ENCODE measurements around the gene TNN.

TNN gene

DNA sequence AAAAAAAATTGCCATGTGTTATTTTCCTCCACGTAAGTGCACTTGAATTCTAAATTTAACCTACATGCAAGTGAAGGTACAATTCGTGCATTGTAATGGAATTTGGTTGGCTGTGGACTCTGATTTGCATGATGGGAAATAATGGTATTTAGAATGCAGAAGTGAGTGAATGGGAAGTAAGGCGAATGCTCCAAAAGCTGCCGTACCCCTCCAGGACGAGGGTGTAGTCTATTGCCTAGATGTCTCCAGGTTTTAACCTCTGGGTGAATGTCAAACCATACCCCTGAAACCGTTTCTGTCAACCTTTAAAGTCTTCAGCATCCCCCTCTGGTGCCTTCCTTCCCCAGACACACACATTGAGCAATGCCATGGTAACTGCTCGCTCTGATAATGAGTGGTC lies 80.4 kb downstream of the TNN start:
- no peak for DNase-seq

DNA sequence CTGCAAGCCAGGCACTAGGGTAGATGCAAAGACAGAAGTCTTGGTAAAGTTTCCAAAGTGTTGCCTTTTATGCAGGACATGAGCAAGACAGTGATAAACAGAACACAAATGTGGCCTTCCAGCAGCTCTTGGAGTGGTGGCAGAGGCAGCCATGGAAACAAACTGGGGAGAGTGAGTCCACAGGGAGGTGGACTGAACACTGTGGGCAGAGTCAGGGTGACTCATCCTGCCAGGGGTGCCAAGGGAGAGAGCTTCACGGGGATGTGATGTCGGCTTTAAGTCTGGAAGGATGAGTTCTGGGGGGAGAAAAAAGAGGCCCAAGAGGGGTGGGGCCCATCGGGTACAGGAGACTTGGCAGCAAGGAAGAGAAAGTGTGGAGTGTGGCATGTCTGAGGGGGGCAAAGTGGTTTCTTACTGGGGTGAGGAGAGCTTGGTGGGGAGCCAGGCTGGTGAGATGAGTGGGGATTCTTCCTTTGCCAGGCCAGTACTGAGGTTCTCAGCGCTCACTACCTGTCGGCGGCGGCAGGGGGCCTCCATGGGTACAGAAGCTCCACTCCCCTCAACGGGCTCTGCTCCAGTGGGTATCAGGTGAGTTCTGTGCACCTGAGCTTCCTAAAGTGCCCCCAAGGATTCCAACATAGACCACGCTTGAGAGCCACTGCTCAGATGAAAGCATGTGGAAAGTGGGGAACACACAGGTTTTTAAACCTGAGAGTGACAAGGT lies 83.1 kb downstream of the TNN start:
- no peak for DNase-seq

DNA sequence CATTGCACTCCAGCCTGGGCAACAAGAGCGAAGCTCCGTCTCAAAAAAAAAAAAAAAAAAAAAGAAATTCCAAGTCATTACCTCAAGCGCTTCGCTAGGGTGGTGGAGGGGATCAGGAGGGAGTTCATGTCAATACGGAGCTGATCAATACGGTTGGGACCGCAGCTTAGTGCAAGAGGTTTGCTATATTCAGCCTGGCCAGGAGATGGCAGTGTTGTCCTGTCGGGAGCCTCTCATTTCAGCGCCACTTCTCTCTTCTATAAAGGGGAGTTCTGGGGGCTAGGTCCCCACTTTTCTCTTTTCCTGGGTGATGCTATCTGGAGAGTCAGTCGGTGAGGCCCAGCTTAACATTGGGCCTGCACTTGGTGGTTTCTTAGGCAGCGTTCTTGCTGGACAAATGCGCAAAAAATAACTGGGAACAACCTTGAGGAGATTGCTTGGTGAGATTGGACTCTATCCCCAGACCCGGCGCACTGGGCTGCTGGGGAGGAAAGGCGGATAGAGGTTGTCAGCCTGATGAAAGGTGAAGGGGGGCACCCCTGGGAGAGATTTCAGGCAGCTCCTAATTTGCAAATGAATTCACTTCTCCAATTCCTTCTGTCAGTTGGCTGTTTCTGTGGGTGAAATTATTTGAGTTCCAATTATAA lies 84.5 kb downstream of the TNN start:
- DNase-seq = peak; percentile 68

DNA sequence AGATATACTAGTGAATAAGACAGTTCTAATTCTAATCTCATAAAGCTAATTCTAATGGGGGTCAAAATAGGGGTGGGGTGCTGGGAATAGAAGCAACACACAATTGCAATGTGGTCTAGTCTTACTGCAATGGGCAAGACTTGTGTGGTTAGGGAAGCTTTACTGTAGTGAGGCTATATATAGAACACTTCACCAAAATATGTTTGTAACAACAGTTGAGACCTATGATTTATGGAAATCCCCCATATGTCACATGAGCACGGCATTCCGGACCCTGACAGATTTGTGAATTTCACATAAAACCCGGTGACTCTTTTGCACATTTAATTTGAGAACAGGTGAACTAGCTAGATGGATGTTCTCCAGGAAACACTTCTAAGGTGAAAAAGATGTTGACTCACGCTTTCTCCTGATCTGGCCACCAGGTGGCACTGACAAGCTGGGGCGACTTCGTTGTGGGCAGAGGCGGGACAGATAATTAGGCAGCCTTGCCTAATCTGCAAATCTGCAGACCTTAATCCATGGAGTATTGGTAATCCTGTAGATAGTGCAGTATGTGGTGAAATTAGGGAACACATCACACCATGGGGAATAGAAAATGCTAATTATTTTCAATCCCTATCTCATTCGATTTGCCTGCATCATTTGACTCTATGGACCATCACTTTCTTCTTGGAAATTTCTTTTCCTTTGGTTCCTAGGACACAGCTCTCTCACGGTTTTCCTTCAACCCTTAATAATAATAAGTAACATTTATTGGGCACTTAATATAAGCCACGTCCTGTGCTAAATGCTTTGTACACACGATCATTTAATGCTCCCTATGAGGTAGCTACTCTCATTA lies 87.2 kb downstream of the TNN start:
- peak; percentile 78 for DNase-seq

DNA sequence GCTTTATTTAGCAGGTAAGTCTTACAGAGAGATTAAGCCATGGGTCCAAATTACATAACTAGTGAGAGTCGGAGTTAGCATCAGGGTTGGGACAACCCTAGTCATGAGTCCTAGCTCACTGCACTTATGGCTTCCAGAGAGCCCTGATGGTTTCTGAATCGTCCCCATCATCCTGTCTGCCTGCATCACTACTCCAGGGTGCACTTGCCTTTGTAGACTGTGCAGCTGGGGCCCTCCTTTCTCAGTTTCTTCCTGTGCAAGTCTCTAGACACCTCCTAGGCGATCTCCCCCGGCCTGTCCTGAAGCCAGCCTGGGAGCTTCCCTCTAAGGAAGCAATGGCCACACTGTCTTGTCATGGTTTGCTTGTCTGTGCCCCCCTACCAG lies 87.8 kb downstream of the TNN start:
- no peak for DNase-seq

DNA sequence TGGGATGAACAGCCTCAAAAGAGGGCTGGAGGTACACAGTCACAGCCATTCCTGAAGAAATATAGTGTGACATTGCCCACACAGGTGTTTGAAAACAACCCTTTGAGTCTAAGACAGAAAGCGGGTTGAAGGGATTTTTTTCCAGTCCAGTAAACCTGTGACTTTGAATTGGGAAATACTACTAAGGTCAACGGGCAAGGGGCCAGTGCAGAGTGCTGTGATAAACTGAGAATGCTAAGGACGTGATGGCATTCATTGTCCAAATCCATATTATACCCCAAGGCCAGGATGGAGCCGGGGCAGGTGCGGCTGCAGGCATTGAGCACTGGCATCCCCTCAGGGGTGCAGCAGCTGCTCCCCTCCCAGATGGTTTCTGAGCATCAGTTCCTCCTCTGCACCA lies 88.3 kb downstream of the TNN start:
- DNase-seq = no peak

DNA sequence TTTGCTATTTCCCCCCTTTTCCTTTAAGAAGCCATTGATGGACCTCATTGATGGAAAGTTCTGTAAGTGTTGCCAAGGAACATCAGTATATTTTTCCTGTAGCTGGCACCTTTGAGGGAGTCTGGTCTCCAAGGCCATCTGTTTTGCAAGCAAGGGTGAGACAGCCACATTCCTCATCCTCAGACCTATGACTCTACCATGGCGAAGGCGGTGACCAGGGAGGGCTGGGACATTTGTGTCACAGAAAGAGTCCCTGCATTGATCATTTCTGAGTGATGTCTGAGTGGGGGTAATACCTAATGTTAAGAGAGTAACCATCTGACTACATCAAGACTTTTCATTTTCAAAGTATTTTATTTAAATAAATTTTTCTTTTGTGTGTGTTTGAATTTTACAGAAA lies 89.6 kb downstream of the TNN start:
- no peak for DNase-seq

DNA sequence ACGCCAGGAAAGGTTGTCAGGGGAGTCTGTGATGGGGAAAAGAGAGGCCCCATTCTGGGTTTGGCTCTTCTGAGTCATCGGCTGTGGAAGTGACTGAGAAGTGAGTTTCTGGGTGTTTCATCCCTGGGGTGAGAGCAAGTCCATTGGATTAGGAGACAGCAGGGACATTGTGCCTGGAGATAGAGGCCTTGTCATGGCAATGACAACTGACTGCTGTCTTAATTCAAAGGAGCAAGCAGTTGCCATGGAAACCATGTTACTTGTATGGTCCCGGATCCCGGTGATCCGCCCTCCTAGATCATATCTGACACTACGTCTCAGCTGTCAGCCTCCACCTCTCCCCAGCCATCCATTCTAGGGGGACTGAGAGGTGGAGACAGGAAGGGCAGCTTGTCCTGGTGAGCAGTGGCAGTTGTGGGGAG lies 90.5 kb downstream of the TNN start:
- no peak for DNase-seq

DNA sequence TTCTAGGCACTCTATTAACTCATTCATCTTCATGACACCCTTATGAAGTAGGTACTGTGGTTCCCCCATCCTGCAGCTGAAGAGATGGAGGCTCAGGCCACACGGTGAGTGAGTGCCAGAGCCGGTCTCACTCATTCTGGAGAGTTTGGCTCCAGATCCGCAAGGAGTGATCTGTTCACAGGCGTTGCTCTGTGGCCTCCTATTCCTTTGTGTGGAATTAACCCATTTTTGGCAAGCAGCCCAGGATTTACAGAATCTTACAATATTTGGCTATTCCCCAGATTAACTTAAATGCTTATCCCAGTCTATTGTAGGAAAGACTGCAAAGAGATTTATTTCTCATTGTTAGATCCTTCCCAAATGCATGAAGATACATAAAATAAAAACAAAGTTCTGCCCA lies 95.3 kb downstream of the TNN start:
- no peak for DNase-seq

DNA sequence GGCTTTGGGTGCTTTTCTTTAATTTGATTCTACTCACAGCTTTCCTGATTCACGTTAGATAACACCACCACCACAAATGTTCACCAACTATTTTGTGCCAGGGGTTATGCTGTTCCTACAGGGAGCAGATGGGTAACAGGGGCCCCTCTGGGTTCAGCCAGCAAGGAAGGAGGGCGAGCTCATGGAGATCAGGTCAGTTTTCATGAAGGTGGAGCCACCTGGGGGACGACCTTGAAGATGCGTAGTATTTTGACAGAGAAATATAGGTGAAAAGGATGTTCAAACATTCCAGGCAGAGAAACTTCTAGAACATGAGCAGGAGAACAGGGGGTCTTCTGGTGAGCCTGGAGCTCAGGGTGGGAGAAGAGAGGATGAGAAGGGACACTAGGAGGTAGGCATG lies 96.1 kb downstream of the TNN start:
- DNase-seq = no peak

DNA sequence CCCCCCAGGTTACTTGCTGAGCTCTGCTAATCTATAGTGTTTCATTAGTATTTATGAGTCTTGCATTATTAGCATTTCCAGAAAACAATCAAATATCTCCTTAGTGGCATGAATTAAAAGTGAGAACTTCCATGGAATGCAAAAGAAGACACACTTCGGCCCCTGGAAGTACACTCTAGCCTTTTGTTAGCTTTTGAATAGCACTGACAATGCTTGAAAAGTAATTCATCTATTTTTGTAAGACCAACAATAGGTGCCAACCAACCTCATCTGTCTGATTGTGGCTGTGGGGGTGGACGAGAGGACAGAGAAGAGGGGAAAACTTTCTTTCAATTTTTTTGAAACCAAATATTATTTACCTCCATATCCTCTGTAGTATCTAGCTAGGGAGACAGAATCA lies 97.1 kb downstream of the TNN start:
- DNase-seq = no peak

DNA sequence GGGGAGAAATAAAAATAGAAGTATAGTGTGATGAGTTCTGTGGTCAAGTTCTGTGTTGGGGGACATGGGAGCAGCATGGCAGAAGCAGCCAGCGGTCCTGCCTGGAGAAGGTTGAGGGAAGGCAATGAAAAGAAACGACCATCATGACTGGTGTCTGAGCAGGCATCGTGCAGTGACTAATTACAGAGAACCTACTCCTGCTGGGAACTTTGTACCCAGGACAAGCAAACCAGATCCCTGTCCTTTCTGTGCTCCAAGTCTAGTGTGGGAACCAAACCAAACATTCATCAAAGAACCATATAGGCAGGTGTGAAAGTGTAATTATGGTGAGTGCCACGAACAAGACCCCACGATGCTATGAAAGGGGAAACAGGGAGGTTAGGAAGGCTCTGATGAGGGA lies 99.1 kb downstream of the TNN start:
- DNase-seq = no peak

DNA sequence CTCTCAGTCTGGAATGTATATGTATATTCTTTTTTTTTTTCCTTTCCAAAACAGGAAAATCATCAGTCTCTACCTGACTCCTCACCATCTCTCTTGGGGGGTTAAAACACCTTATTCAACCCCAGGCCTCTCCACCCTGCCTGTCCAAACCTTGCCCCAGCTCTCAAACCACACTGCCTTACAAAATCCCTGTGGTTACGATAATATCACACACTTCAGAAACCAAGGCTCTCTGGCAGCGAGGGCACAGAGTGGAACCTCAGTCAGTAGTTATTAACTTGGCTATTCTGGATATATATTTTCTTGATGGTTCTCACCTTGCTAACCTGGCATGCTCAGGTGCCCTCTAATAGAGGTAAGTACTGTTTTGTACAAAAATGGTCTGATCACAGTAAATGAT lies 100.2 kb downstream of the TNN start:
- DNase-seq = no peak

DNA sequence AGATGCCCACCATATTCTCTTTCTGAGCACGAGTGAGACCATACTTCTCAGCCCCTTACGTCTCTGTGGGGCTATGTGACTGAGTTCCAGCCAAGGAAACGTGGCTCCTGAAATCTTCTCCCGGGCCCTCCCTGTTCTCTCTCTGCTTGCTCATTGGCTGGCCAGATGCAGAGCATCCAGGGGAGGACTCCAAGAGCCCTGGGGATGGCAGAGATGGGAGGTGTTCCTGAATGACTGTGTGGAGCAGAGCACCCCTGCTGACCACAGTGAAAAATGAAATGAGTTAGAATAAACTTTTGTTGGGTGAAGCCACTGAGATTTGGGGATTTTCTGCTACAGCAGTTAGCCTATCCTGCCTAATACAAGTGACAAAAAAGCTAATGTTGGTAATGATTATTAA lies 101.1 kb downstream of the TNN start:
- no peak for DNase-seq

DNA sequence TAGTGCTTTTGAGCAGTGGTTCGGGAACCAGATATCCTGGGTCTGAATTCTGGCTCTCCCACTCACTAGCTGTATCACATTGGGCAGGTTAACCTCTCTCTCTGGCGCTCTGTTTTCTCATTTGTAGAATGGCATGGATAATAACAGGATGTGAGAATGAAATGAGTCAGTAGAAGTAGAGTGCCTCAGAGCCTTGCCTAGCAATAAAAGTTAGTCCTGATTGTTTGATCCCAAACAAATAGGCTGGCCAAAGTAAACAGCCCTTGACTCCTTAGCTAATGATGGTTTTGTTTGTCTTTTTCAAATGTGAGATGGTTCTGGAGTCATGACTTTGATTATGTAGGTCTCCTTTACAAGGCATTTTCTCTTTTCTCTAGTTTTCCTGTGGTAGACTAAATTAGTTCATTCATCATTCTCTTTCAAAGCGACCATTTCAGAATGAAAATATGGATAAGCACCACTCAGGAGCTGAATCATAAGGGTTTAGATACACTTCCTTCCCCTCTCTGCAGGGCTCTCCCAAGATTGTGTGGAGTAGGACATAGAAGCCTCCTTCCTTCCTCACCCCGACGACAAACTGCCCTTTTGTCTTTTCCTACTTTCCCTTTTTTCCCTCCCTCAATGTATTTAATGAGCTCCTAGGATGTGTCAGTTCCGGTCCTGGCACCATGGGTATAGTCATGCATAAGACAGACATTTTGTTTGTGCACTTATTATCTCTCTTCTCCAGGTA lies 101.8 kb downstream of the TNN start:
- peak; percentile 34 for DNase-seq

DNA sequence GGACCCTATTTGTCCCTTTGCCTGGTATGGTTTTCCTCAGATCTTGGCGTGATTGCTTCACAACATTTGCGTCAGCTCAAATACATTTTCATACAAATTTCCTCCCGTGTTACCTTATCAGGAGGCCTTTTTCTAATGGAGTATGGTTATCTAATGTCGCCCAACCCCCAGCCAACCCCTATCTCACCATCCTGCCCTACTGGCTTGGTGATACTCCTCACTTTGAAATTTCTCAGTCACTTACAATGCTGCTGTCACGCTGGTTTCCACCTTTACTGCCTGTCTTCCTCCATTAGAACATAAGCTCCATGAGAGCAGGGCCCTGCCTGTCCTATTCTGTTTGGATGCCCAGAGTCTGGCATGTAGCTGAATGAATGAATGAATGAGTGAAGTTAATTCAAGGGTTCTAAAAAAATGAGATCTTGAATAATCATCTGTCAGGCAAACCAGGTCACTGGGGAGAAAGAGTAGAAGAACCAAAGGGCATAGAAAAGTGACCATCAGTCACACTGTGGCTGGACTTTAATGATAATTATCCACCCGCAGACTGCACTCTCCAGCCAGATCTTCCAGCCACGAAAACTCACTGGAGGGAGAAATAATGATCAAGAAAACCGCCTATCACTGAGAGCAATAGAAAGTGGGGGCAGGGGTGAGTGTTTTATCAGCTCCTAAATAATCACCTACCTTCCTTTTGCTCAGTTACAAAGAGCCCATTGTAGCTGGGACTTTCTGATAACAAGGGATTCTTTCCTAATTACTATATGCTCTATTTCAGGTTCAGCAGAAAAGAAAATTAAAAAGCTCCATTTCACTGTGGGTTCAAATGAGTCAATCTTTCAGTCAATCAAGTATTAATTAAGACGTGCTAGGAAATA lies 103.6 kb downstream of the TNN start:
- DNase-seq = no peak

DNA sequence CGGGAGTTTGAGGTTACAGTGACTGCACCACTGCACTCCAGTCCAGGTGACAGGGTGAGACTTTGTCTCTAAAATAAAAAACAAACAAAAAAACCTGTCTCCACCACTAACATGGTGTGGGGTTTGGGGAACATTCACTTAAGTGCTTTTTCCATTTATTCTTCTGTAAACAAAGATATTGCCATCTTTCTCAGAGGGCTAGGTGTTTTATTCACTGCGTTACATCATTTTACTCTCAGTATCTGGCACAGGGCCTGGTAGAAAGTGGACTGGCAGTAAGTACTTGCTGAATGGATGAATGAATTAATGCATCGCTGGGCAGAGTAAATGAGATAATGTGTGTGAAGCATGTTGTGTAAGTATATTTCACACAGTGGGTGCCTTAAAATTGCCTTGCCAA lies 104.9 kb downstream of the TNN start:
- no peak for DNase-seq

DNA sequence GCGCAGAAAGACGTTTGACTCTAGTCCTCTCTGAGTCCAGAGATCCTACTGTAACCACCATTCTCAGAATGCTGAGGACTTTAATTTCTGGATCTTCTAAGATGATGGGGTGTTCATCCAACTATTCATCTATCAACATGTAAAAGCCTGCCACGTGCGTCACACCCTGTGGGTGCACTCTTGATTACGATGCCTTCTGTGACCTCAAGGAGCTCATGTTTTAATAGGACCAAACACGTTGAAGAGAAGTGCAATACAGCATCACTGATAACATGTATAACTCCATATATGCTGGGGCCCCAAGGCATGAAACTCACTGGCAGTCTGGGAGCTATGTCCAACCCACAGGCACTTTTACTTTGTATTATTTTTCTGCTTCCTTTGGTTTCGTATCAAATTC lies 105.9 kb downstream of the TNN start:
- DNase-seq = no peak

DNA sequence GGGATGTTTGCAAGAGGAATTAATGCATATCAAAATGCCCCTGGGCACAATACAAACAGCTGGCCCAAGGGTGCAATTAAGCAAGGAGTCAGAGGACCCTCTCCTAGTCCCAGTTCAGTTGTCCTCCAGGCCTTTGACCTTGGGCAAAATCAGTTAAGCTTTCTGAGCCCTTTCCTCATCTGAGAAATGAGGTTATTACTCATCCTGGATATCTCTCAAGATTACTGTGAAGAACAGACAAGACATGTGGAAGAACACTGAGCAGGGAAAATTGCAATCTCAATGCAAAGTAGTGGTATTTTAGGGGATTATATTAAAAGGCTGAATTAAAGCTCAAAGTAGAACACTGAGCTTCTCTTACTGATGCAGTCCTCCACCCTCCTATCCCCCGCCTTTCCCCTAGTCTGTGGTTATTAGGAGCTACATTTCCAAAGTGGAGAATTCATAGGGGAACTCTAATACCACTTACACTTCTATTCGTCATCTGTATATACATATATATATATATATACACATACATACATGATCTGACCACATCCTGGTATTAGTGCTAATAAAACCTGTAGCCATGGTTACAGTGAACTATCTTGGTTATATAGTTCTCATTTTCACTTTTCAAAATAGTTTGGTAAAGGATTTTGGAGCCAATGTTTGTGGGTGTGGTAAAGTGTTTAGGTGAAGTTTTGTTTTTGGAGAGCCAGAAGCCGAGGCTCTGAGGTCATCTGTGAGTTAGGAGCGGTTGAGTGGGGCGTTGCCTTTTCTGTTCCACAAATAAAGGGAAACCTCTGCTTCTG lies 106.9 kb downstream of the TNN start:
- DNase-seq = no peak

DNA sequence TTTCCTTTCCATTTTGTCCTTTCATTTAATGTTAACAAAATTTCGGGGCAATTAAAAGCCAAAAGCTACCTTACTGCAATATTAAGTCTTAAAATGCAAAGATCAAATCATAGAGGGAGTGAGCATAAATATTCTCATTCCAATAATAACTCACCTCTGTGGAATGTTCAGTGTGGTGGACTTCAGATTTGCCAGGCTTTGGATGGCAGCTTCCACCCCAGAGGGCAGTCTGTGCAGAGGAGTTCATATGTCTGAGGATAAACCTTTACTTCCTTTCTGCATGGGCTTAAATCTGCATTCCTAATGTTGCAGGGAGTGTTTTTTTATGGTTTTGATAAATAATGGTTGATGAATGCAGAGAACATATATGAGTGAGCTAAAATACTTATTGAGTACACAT lies 108.6 kb downstream of the TNN start:
- DNase-seq = no peak

DNA sequence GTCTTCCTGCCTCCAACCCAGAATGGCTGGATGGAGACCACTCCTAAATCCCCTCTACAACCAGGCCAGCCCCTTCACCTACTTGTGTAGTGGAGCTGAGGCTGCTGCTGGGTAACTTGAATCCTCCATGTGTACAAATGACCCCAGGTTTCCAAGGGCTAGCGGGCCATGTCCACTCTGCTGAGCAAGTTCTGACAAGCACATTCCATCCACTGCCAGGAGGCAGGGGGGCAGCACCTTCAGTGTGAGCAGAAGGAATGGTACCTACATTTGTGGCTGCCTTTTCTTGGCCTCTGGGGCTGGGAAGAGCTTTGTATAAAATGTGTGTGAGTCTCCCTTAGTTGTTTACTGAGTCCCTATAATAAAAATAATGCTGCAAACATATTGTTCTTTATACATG lies 110.4 kb downstream of the TNN start:
- no peak for DNase-seq

DNA sequence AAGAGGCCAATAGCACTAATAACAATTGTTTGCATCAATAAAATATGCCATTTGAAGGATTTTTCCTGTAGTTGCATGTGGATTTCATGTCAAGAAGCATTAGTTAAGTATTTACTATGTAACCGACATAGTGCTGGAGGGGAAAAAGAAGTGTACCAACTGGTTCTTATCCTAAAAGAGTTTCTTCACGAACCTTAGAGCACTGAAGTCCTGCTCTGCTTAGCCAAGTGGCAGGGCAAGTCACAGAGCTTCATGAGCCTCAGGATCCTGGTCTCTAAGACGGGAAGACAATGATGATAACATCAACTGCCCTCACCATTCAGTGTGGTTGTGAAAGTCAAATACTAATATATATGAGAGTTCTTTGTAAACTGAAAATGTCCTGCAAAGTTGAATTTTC lies 110.8 kb downstream of the TNN start:
- no peak for DNase-seq

All from activated CD4-positive, alpha-beta T cell treated with anti-CD3 and anti-CD28 coated beads, Interleukin-10, Interleukin-2, amounts not matched to agents 100 ng/mL and 50 ng/mL, durations not matched to agents 16 hours and 8 hours (primary cell).